Endothelial cell (in vitro differentiated cells): ENCODE results near the gene ATXN10. TPM values are rescaled to one million over a fixed set of nuclear protein-coding genes. Genes with fewer than 3 reads are reported as not detected.

Experiments used
- DNase-seq: peaks from one replicate; pipeline ENCODE4 v3.0.0; 2021; ENCODE audit warnings: low spot score
- H3K27ac Mint-ChIP-seq: one replicate; pipeline ENCODE4 v1.8.0; 2021; ENCODE audit warnings: mixed read lengths, inconsistent platforms; ENCODE audit not compliant: unreplicated experiment
- H3K27me3 Mint-ChIP-seq: one replicate; pipeline ENCODE4 v1.8.0; 2021; ENCODE audit warnings: mild to moderate bottlenecking, moderate library complexity, mixed read lengths, inconsistent platforms; ENCODE audit not compliant: unreplicated experiment
- H3K36me3 Mint-ChIP-seq: one replicate; pipeline ENCODE4 v1.8.0; 2021; ENCODE audit warnings: mild to moderate bottlenecking, low read depth, mixed read lengths, inconsistent platforms; ENCODE audit not compliant: unreplicated experiment
- H3K4me1 Mint-ChIP-seq: one replicate; pipeline ENCODE4 v1.8.0; 2021; ENCODE audit warnings: mild to moderate bottlenecking, mixed read lengths, inconsistent platforms; ENCODE audit not compliant: unreplicated experiment
- H3K4me3 Mint-ChIP-seq: one replicate; pipeline ENCODE4 v1.8.0; 2021; ENCODE audit warnings: mild to moderate bottlenecking, mixed read lengths, inconsistent platforms; ENCODE audit not compliant: unreplicated experiment
- H3K9me3 Mint-ChIP-seq: one replicate; pipeline ENCODE4 v1.8.0; 2021; ENCODE audit warnings: mixed read lengths, inconsistent platforms; ENCODE audit not compliant: unreplicated experiment
- total RNA-seq: library from RNA; stranded (reverse); fragmentation: NEBNext Ultra II Directional; extraction: Animal tissue kit (Norgen Biotek cat#: 25700); gene quantifications from one replicate; pipeline ENCODE4 v1.2.1, GENCODE V29; 2021; ENCODE audit not compliant: unreplicated experiment
- TF ChIP-seq, protein P1 (sequence below): fragments of 200-600 bp; sonication (generic); IDR thresholded peaks from one replicate; pipeline ENCODE4 v1.5.0; 2021; ENCODE audit warnings: antibody characterized with exemption; ENCODE audit not compliant: unreplicated experiment

The ATXN10 gene
- total RNA-seq, 1 donor from 2014 or later = 152 TPM

DNA sequence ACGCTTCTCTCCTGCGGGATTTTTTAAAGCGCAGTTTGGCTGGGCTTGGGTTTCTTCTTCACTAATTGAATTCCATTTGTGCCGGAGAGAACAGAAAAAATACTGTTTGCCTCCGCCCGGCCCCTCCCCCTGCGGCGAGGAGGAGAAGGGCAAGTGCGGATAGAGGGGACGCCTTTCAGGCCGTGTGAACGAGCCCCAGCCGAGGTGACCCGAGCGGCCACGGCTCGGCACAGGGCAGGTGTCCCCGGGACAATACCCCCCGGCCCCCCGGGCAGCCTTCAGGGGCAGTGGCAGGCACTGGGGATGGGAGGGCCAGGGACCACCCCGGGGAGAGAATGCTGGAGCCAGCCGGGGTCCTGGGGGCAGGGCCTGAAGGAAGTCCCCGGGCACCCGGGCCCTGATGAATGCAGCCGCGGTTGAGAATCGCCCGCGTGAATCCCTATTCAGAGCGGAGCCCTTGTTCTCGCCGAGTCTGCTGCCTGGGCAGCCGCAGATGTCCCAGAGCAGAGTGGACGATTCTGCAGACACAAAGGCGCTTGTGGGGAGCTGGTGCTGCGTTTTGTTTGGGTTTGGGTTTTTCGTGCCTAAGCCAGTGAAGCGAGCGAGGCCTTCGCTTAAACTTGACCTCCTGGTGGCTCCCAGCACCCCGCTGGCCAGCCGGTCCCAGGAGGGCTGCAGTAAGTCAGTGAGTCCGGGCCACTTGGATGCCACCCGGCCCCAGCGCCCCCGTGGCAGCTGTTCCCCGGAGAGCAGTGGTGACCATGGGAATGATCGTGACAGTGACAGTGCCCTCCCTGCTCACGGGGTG, 209.3 kb downstream of the ATXN10 start:
- no peaks in the 10 kb centered on the region for H3K9me3 Mint-ChIP-seq
- H3K4me3 Mint-ChIP-seq = no peak overlapping the region
- peaks cover 3% of the 10 kb centered on the region for H3K4me1 Mint-ChIP-seq
- no peaks in the 10 kb centered on the region for H3K36me3 Mint-ChIP-seq
- H3K27ac Mint-ChIP-seq = no peak overlapping the region
- DNase-seq = no peak
- TF ChIP-seq, protein P1, sequence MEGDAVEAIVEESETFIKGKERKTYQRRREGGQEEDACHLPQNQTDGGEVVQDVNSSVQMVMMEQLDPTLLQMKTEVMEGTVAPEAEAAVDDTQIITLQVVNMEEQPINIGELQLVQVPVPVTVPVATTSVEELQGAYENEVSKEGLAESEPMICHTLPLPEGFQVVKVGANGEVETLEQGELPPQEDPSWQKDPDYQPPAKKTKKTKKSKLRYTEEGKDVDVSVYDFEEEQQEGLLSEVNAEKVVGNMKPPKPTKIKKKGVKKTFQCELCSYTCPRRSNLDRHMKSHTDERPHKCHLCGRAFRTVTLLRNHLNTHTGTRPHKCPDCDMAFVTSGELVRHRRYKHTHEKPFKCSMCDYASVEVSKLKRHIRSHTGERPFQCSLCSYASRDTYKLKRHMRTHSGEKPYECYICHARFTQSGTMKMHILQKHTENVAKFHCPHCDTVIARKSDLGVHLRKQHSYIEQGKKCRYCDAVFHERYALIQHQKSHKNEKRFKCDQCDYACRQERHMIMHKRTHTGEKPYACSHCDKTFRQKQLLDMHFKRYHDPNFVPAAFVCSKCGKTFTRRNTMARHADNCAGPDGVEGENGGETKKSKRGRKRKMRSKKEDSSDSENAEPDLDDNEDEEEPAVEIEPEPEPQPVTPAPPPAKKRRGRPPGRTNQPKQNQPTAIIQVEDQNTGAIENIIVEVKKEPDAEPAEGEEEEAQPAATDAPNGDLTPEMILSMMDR = no peak
- H3K27me3 Mint-ChIP-seq = peaks cover 15% of the 10 kb centered on the region

DNA sequence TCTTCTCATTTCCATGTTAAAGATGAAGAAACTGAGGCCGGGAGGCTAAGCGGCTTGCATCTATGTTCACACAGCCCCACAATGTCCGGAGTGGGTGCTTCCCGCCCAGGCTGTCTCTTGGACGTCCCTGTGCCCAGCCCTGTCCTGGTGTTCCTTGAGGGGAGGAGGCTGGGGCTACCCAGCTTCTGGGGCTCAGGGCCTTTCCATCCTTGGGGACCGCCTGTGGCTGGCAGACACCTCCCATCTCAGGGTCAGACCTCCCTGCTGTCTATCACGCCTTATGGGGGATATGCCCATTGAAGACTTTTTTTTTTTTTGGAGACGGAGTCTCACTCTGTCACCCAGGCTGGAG, 209.9 kb downstream of the ATXN10 start:
- H3K4me3 Mint-ChIP-seq = no peak overlapping the region
- TF ChIP-seq, protein P1 = no peak
- DNase-seq = no peak
- no peak overlapping the region for H3K27ac Mint-ChIP-seq
- H3K27me3 Mint-ChIP-seq = peaks cover 16% of the 10 kb centered on the region
- no peaks in the 10 kb centered on the region for H3K36me3 Mint-ChIP-seq
- H3K9me3 Mint-ChIP-seq = no peaks in the 10 kb centered on the region
- peaks cover 3% of the 10 kb centered on the region for H3K4me1 Mint-ChIP-seq

DNA sequence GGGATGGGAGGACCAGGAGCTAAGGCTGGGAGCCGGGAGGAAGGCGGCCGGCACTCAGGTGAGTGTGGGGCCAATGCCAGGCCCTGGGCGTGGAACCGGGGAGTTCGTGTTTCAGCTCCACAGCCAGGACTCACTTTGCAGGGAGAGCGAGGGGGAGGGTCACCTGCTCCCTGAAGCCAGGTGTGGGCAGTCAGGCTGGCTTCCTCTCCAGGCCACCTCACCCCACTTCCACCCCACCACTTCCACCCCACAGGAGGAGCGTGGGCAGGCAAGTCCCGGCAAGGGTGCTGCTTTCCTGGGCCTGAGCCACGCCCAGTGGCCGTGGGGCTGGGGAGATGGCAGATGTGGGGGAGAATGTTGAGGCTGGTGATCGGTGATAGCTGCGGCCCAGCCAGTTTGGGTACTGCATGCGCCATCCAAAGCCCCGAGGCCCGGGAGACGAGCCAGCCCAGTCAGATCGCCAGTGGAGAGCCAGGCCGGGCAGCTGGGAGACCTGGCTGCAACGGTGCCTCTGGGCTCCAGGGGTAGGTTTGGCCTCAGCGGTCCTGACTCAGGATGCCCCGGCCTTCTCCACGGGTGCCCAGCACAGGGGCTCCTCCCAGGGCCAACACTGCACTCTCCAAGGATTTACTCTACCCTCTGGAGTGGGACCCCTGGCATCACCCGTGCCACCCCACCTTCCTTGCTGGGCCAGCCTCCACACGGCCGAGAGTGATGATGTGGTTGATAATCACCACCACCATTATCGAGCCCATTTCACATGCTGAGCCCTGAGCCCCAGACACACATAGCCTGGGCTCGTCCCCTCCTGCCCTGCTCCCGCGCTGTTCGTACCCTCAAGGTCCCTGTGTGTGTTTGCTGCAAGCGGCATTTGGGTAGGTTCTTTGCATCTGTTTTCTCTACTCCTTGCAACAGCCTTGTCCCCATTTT, 211.5 kb downstream of the ATXN10 start:
- no peak for DNase-seq
- Mint-ChIP-seq H3K4me1 (peaks cover 6% of the 10 kb centered on the region), H3K27me3 (peaks cover 15% of the 10 kb centered on the region), H3K36me3 (no peaks in the 10 kb centered on the region), H3K4me3 (no peak overlapping the region), H3K9me3 (no peaks in the 10 kb centered on the region), H3K27ac (peak overlapping the region; percentile 67)
- TF ChIP-seq, protein P1 = no peak

DNA sequence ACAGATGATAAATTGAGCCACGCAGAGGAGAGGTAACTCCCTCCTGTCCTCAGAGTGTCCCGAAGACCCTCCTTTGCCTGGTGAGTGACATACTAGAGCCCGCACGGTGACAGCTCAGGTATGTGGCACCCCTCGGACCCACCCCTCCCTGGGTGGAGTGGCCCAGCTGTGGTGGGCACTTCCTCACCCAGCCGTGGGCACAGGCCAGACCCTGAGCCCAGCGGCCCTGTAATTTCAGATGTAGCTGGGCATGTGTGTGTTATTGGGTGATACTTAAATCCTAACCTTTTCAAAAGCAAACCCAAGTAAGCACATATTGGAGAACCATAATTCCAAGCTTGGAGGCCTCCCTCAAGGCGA, 212.2 kb downstream of the ATXN10 start:
- Mint-ChIP-seq H3K27me3 (peaks cover 15% of the 10 kb centered on the region), H3K4me1 (peaks cover 6% of the 10 kb centered on the region), H3K27ac (peak overlapping the region; percentile 67), H3K4me3 (no peak overlapping the region), H3K36me3 (no peaks in the 10 kb centered on the region), H3K9me3 (no peaks in the 10 kb centered on the region)
- no peak for DNase-seq
- TF ChIP-seq, protein P1 = no peak
